Coronary artery (tissue), 2 donors: Measurements from ENCODE around the gene OIP5.
A peak's percentile ranks its signal among the peaks of the same experiment; 100 is the strongest.
"Not testable (repeated sequence)": the region's sequence is repeated elsewhere in the genome, so short reads cannot be mapped to it uniquely, and the experiment has no call there.

Source experiments
- DNase-seq: peaks from one replicate; pipeline ENCODE4 v3.0.0-alpha.2; 2017; ENCODE audit warnings: low spot score
- H3K27ac ChIP-seq, 2 donors: fragments of 200-600 bp; sonication (generic); one replicate each; pipeline ENCODE4 v1.5.1; 2016 to 2019
- H3K4me3 ChIP-seq: fragments of 200-600 bp; sonication (generic); 2 replicates; pipeline ENCODE4 v1.5.1; 2016; ENCODE audit warnings: mild to moderate bottlenecking, moderate library complexity
- TF ChIP-seq, protein P1 (sequence below): fragments of 200-600 bp; sonication (generic); IDR thresholded peaks from one replicate; pipeline ENCODE4 v1.5.1; 2019; ENCODE audit warnings: antibody characterized with exemption

Gene OIP5

GRCh38 chr15:41333026-41333562, 703 bp upstream of the OIP5 start:
- Histone ChIP-seq H3K27ac (peak overlapping the region; percentile 32 to 73), H3K4me3 (peak overlapping the region; percentile 98)
- TF ChIP-seq, protein P1, sequence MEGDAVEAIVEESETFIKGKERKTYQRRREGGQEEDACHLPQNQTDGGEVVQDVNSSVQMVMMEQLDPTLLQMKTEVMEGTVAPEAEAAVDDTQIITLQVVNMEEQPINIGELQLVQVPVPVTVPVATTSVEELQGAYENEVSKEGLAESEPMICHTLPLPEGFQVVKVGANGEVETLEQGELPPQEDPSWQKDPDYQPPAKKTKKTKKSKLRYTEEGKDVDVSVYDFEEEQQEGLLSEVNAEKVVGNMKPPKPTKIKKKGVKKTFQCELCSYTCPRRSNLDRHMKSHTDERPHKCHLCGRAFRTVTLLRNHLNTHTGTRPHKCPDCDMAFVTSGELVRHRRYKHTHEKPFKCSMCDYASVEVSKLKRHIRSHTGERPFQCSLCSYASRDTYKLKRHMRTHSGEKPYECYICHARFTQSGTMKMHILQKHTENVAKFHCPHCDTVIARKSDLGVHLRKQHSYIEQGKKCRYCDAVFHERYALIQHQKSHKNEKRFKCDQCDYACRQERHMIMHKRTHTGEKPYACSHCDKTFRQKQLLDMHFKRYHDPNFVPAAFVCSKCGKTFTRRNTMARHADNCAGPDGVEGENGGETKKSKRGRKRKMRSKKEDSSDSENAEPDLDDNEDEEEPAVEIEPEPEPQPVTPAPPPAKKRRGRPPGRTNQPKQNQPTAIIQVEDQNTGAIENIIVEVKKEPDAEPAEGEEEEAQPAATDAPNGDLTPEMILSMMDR, result no peak
- DNase-seq, result no peak

DNA sequence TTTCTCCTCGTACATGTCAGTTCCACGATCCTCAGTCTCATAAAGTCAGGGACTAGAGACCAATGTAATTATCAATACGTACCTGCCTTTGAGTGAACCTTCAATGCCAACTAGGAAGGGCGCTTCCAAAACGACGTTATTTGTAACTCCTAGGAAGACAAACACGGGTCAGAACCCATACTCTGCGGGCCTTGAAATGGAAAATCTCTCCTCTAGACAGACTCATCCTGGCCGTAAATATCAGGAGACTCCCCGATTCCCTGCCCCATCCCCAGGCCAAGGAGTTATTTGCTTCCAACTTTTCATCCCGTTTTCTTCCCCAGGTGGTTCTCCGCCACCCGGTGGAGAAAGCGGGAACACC, 578 bp downstream of the OIP5 start:
- peak; percentile 52 for DNase-seq
- TF ChIP-seq, protein P1, result no peak
- peak overlapping the region; percentile 98 for H3K4me3 ChIP-seq
- H3K27ac ChIP-seq, result peak overlapping the region; percentile 32 to 73

- Histone ChIP-seq H3K4me3 (no peak overlapping the region), H3K27ac (no peak overlapping the region)
- DNase-seq, result no peak
- TF ChIP-seq, protein P1, result no peak
These were observed 1.1 kb downstream of the OIP5 start for GRCh38 chr15:41331281-41331680.

DNA sequence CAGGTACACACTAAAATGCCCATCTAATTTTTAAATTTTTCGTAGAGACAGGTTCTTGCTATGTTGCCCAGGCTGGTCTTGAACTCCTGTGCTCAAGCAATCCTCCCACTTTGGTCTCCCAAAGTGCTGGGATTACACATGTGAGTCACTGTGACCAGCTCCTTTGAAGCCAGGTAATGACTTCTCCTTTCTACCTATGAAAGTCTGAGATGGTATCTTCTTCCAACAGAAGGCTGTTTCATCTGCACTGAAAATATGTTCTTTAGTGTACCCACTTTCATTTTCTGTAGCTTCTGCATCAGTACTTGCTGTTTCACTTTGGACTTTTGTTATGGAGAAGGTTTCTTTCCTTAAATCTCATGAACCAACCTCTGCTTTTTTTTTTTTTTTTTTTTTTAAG, 8.8 kb downstream of the OIP5 start:
- no peak for DNase-seq
- TF ChIP-seq, protein P1, result no peak
- H3K4me3 ChIP-seq, result no peak overlapping the region
- no peak overlapping the region for H3K27ac ChIP-seq

DNA sequence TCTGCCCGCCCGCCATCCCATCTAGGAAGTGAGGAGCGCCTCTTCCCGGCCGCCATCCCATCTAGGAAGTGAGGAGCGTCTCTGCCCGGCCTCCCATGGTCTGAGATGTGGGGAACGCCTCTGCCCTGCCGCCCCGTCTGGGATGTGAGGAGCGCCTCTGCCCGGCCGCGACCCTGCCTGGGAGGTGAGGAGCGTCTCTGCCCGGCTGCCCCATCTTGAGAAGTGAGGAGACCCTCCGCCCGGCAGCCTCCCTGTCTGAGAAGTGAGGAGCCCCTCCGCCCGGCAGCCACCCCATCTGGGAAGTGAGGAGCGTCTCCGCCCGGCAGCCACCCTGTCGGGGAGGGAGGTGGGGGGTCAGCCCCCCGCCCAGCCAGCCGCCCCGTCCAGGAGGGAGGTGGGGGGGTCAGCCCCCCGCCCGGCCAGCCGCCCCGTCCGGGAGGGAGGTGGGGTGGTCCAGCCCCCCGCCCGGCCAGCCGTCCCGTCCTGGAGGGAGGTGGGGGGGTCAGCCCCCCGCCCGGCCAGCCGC, 11.5 kb downstream of the OIP5 start:
- H3K4me3 ChIP-seq, H3K27ac ChIP-seq, DNase-seq: not testable (repeated sequence)

GRCh38 chr15:41309226-41309905, 23.0 kb downstream of the OIP5 start:
- TF ChIP-seq, protein P1, result no peak
- no peak for DNase-seq
- Histone ChIP-seq H3K27ac (no peak overlapping the region), H3K4me3 (no peak overlapping the region)

- no peak for DNase-seq
- H3K27ac ChIP-seq, result no peak overlapping the region
- TF ChIP-seq, protein P1, result no peak
- no peak overlapping the region for H3K4me3 ChIP-seq
These were observed 24.7 kb downstream of the OIP5 start for GRCh38 chr15:41307679-41308078.
